Measurements from ENCODE around the gene KIFBP.
"Not testable (repeated sequence)": the region's sequence is repeated elsewhere in the genome, so short reads cannot be mapped to it uniquely, and the experiment has no call there.

Gene KIFBP

GRCh38 chr10:68988530-68989316, at the start of gene KIFBP:
Gene KIFBP (plus strand): TSS chr10:68988803. CDS start chr10:68988833, 30 bp downstream.
- DNase-seq = peak; percentile 88 to 97 (median 89)

GRCh38 chr10:68938884-68939283, 49.7 kb upstream of the KIFBP start:
- no peak for DNase-seq

- DNase-seq = not testable (repeated sequence)
Measured at GRCh38 chr10:68940917-68941316, 47.7 kb upstream of the KIFBP start.

GRCh38 chr10:68950598-68950997, 38.0 kb upstream of the KIFBP start:
- DNase-seq = no peak

- no peak for DNase-seq
Measured at GRCh38 chr10:68954904-68955303, 33.7 kb upstream of the KIFBP start.

GRCh38 chr10:68955355-68955831, 33.2 kb upstream of the KIFBP start:
- no peak for DNase-seq

- peak; percentile 80 to 89 (median 81) for DNase-seq
Measured at GRCh38 chr10:68955832-68956532, 32.6 kb upstream of the KIFBP start, which contains the start of gene DDX21. Gene DDX21 (plus strand): TSS chr10:68956170. CDS start chr10:68956226, 56 bp downstream.

- DNase-seq = no peak
Measured at GRCh38 chr10:68957284-68957615, 31.4 kb upstream of the KIFBP start.

- no peak for DNase-seq
Measured at GRCh38 chr10:68957654-68958053, 30.9 kb upstream of the KIFBP start.

- DNase-seq = no peak
Measured at GRCh38 chr10:68959695-68960527, 28.7 kb upstream of the KIFBP start.

- no peak for DNase-seq
Measured at GRCh38 chr10:68963151-68963550, 25.5 kb upstream of the KIFBP start.

- DNase-seq = no peak
Measured at GRCh38 chr10:68973975-68974374, 14.6 kb upstream of the KIFBP start.

GRCh38 chr10:68975936-68976473, 12.6 kb upstream of the KIFBP start:
- not testable (repeated sequence) for DNase-seq

- DNase-seq = not testable (repeated sequence)
Measured at GRCh38 chr10:68979738-68980137, 8.9 kb upstream of the KIFBP start.

GRCh38 chr10:68981074-68981473, 7.5 kb upstream of the KIFBP start:
- no peak for DNase-seq

- DNase-seq = peak in 1 of 3 experiments; percentile 1
Measured at GRCh38 chr10:68982389-68982788, 6.2 kb upstream of the KIFBP start.

GRCh38 chr10:68987611-68988010, 992 bp upstream of the KIFBP start:
- DNase-seq = no peak

- DNase-seq = peak in 1 of 3 experiments; percentile 47
Measured at GRCh38 chr10:68989317-68989990, 851 bp downstream of the KIFBP start.

GRCh38 chr10:68992636-68993440, 4.2 kb downstream of the KIFBP start:
- DNase-seq = no peak

- no peak for DNase-seq
Measured at GRCh38 chr10:68997211-68997610, 8.6 kb downstream of the KIFBP start.

- peak in 1 of 3 experiments; percentile 1 for DNase-seq
Measured at GRCh38 chr10:69004821-69005220, 16.2 kb downstream of the KIFBP start.
